ENCODE results near the gene LRRC27.
"Not testable (repeated sequence)": the region's sequence is repeated elsewhere in the genome, so short reads cannot be mapped to it uniquely, and the experiment has no call there.

Gene LRRC27

GRCh38 chr10:132314881-132315280 is 17.1 kb upstream of the LRRC27 start:
- DNase-seq (ENCODE audit: low spot score) = not testable (repeated sequence)

GRCh38 chr10:132316133-132316532 is 15.9 kb upstream of the LRRC27 start:
- no peak for DNase-seq (ENCODE audit: low spot score)

GRCh38 chr10:132317477-132317876 is 14.5 kb upstream of the LRRC27 start:
- DNase-seq (ENCODE audit: low spot score) = not testable (repeated sequence)

GRCh38 chr10:132319853-132320653 is 11.9 kb upstream of the LRRC27 start:
- DNase-seq (ENCODE audit: low spot score) = peak; percentile 24

- no peak for DNase-seq (ENCODE audit: low spot score)
These were observed 11.1 kb upstream of the LRRC27 start for GRCh38 chr10:132320654-132321469.

GRCh38 chr10:132321726-132322125 is 10.3 kb upstream of the LRRC27 start:
- DNase-seq (ENCODE audit: low spot score) = no peak

- no peak for DNase-seq (ENCODE audit: low spot score)
These were observed 9.4 kb upstream of the LRRC27 start for GRCh38 chr10:132322586-132323048.

- no peak for DNase-seq (ENCODE audit: low spot score)
These were observed 7.8 kb upstream of the LRRC27 start for GRCh38 chr10:132324186-132324585.

- DNase-seq (ENCODE audit: low spot score) = no peak
These were observed 5.6 kb upstream of the LRRC27 start for GRCh38 chr10:132326344-132326889.

- DNase-seq (ENCODE audit: low spot score) = no peak
These were observed 5.1 kb upstream of the LRRC27 start for GRCh38 chr10:132326925-132327324.

- no peak for DNase-seq (ENCODE audit: low spot score)
These were observed 3.9 kb upstream of the LRRC27 start for GRCh38 chr10:132328106-132328505.

- no peak for DNase-seq (ENCODE audit: low spot score)
These were observed 3.3 kb upstream of the LRRC27 start for GRCh38 chr10:132328738-132329137.

- DNase-seq (ENCODE audit: low spot score) = peak; percentile 54
These were observed 2.2 kb upstream of the LRRC27 start for GRCh38 chr10:132329565-132330485.

- no peak for DNase-seq (ENCODE audit: low spot score)
These were observed 1.5 kb upstream of the LRRC27 start for GRCh38 chr10:132330486-132330833.

GRCh38 chr10:132332433-132332754 is 401 bp downstream of the LRRC27 start:
- no peak for DNase-seq (ENCODE audit: low spot score)

- no peak for DNase-seq (ENCODE audit: low spot score)
These were observed 1.4 kb downstream of the LRRC27 start for GRCh38 chr10:132333386-132333785.

- DNase-seq (ENCODE audit: low spot score) = no peak
These were observed 2.7 kb downstream of the LRRC27 start for GRCh38 chr10:132334631-132335188.

- DNase-seq (ENCODE audit: low spot score) = no peak
These were observed 3.4 kb downstream of the LRRC27 start for GRCh38 chr10:132335189-132336063.

- DNase-seq (ENCODE audit: low spot score) = no peak
These were observed 4.2 kb downstream of the LRRC27 start for GRCh38 chr10:132336064-132336746.

GRCh38 chr10:132336919-132337407 is 5.0 kb downstream of the LRRC27 start:
- no peak for DNase-seq (ENCODE audit: low spot score)

All from hematopoietic multipotent progenitor cell treated with erythropoietin and hydrocortisone succinate and interleukin-3 and kit ligand, for 17 days (in vitro differentiated cells).